ENCODE results near the gene ABAT.

GRCh38 chr16:8741636-8742035 is 67.2 kb downstream of the ABAT start:
- no peak for TF ChIP-seq CTCF (IDR thresholded peaks at IDR 0.05)
- TF ChIP-seq ZFX (IDR thresholded peaks at IDR 0.05; ENCODE audit: borderline replicate concordance), result no peak
